Epithelial cell of esophagus (primary cell): ENCODE measurements around the gene DNAJC8.

ENCODE experiments used
- DNase-seq: peaks from one replicate; pipeline ENCODE4 v3.0.0; 2010; ENCODE audit warnings: low read depth
- H3K4me3 ChIP-seq: 2 replicates; pipeline ENCODE4 v1.5.1; 2011; ENCODE audit warnings: mild to moderate bottlenecking, low read length, control low read depth
- CTCF ChIP-seq: IDR thresholded peaks from 2 replicates; pipeline ENCODE4 v1.5.1; 2011; ENCODE audit warnings: low read depth, mild to moderate bottlenecking, low read length, control low read depth, inconsistent platforms; ENCODE audit not compliant: insufficient read depth; ENCODE audit errors: missing control alignments

Gene DNAJC8

GRCh38 chr1:28260803-28261174 lies 28.0 kb upstream of the DNAJC8 start:
- no peak for TF ChIP-seq CTCF
- peak overlapping the region; percentile 94 for H3K4me3 ChIP-seq
- DNase-seq = no peak

GRCh38 chr1:28259934-28260802 lies 27.3 kb upstream of the DNAJC8 start:
- H3K4me3 ChIP-seq = peak overlapping the region; percentile 94
- no peak for TF ChIP-seq CTCF
- peak; percentile 92 for DNase-seq

GRCh38 chr1:28259252-28259933 lies 26.6 kb upstream of the DNAJC8 start, which contains the start of gene SESN2:
Gene SESN2, plus strand, starts transcription at chr1:28259518. Its CDS starts 330 bp downstream, at chr1:28259848.
- no peak for TF ChIP-seq CTCF
- H3K4me3 ChIP-seq = peak within 1 kb of the TSS; percentile 94
- peak; percentile 100 for DNase-seq

GRCh38 chr1:28258628-28259251 lies 25.9 kb upstream of the DNAJC8 start:
- H3K4me3 ChIP-seq = peak overlapping the region; percentile 13
- peak; percentile 54 for DNase-seq
- TF ChIP-seq CTCF = no peak

- no peak overlapping the region for H3K4me3 ChIP-seq
- no peak for DNase-seq
- TF ChIP-seq CTCF = no peak
These were observed 24.9 kb upstream of the DNAJC8 start for GRCh38 chr1:28257736-28258135.

- TF ChIP-seq CTCF = no peak
- H3K4me3 ChIP-seq = no peak overlapping the region
- no peak for DNase-seq
These were observed 23.5 kb upstream of the DNAJC8 start for GRCh38 chr1:28256197-28256827.
